GM18861 (cell line): ENCODE results near the gene SUGCT.
A peak's percentile ranks its signal among the peaks of the same experiment; 100 is the strongest.

Source experiments
- ATAC-seq: cut with Tn5 transposase; IDR thresholded peaks from one replicate; pipeline ENCODE4 v1.9.1; 2021; ENCODE audit not compliant: unreplicated experiment

SUGCT gene

GRCh38 chr7:40455485-40455884 is 320.7 kb downstream of the SUGCT start:
- no peak for ATAC-seq

- ATAC-seq, result no peak
Measured at GRCh38 chr7:40457776-40458480, 323.1 kb downstream of the SUGCT start.

GRCh38 chr7:40463446-40463845 is 328.6 kb downstream of the SUGCT start:
- ATAC-seq, result no peak

- ATAC-seq, result no peak
Measured at GRCh38 chr7:40468891-40469864, 334.4 kb downstream of the SUGCT start.

GRCh38 chr7:40470091-40470592 is 335.3 kb downstream of the SUGCT start:
- no peak for ATAC-seq

GRCh38 chr7:40470817-40471216 is 336.0 kb downstream of the SUGCT start:
- no peak for ATAC-seq

GRCh38 chr7:40471891-40472290 is 337.1 kb downstream of the SUGCT start:
- no peak for ATAC-seq

GRCh38 chr7:40474790-40475680 is 340.2 kb downstream of the SUGCT start:
- peak; percentile 98 for ATAC-seq

GRCh38 chr7:40475681-40475982 is 340.8 kb downstream of the SUGCT start:
- ATAC-seq, result no peak

GRCh38 chr7:40477094-40477493 is 342.3 kb downstream of the SUGCT start:
- no peak for ATAC-seq

GRCh38 chr7:40482845-40483244 is 348.0 kb downstream of the SUGCT start:
- ATAC-seq, result no peak

- no peak for ATAC-seq
Measured at GRCh38 chr7:40483630-40484029, 348.8 kb downstream of the SUGCT start.

- no peak for ATAC-seq
Measured at GRCh38 chr7:40489844-40490602, 355.2 kb downstream of the SUGCT start.

- no peak for ATAC-seq
Measured at GRCh38 chr7:40490603-40490924, 355.8 kb downstream of the SUGCT start.

GRCh38 chr7:40492946-40493345 is 358.1 kb downstream of the SUGCT start:
- no peak for ATAC-seq

GRCh38 chr7:40493609-40494051 is 358.8 kb downstream of the SUGCT start:
- no peak for ATAC-seq

- ATAC-seq, result no peak
Measured at GRCh38 chr7:40498924-40499510, 364.2 kb downstream of the SUGCT start.

- no peak for ATAC-seq
Measured at GRCh38 chr7:40499718-40500117, 364.9 kb downstream of the SUGCT start.

GRCh38 chr7:40500219-40500618 is 365.4 kb downstream of the SUGCT start:
- ATAC-seq, result no peak

- no peak for ATAC-seq
Measured at GRCh38 chr7:40502359-40502758, 367.6 kb downstream of the SUGCT start.
